Uterus (tissue), 2 donors: ENCODE data around the gene ASH1L.

Experiments
- CTCF ChIP-seq, 4 experiments: fragments of 200-600 bp in 2 of 4; fragments of 450-650 bp in 2 of 4; sonication (generic) in 2 of 4; IDR thresholded peaks; one replicate each; pipeline ENCODE4 v1.5.1; 2016 to 2019; ENCODE audit warnings: antibody characterized with exemption in 4 of 4, mild to moderate bottlenecking in 2 of 4, moderate library complexity in 1 of 4
- POLR2A ChIP-seq, 2 donors: fragments of 450-650 bp; IDR thresholded peaks; one replicate each; pipeline ENCODE4 v1.6.1; 2016; ENCODE audit warnings: antibody characterized with exemption in 2 of 2, mild to moderate bottlenecking in 1 of 2, moderate library complexity in 1 of 2

DNA sequence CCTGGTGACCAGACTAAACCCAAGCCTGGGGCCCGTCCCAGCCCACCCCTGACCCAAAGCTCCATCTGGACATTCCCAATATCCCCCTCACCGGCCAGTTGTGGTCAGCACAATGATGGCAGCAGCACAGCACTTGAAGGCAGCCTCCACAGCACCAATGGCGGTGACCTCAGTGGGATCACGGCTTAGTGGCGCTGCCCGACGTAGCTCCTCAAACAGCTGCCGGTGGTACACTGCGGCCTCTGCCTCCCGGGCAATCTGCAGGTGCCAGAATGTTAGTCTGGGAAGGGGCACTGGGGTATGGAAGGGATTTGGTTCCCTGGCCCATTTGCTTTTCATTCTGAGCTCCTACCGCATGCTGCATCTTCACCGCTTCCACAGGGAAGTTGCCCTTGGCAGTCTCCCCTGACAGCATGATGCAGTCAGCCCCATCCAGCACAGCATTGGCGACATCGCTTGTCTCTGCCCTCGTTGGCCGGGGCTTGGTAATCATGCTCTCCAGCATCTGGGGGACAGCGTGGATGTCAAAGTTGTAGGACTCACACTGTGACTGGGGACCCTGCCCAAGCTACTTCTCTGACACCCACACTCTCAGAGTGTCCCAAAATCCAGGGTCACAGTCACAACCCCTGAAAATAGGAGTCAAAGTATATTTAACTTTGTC, 269.4 kb downstream of the ASH1L start:
- TF ChIP-seq CTCF (IDR thresholded peaks at IDR 0.05) (no peak), POLR2A (IDR thresholded peaks at IDR 0.05) (no peak)
